Liver (tissue), 3 donors: Measurements from ENCODE around the gene MTHFD1L.

Source experiments
- ATF3 ChIP-seq: IDR thresholded peaks from 2 replicates; pipeline ENCODE4 v1.6.1; 2016; ENCODE audit warnings: antibody characterized with exemption
- CTCF ChIP-seq: fragments of 150-350 bp; IDR thresholded peaks from 2 replicates; pipeline ENCODE4 v1.5.1; 2017; ENCODE audit warnings: improper control_type of control experiment, low read depth, low read length; ENCODE audit not compliant: missing input control
- EGR1 ChIP-seq, 2 donors: IDR thresholded peaks; 2 replicates each; pipeline ENCODE4 v1.6.1; 2016 to 2018; ENCODE audit warnings: antibody characterized with exemption in 2 of 2, low read depth in 2 of 2
- FOXA1 ChIP-seq: IDR thresholded peaks from 2 replicates; pipeline ENCODE4 v1.6.1; 2016; ENCODE audit warnings: antibody characterized with exemption
- GABPA ChIP-seq, 2 donors: IDR thresholded peaks in 1 of 2; conservative IDR thresholded peaks in 1 of 2; 2 replicates each; pipeline ENCODE4 v1.6.1; 2016; ENCODE audit warnings: antibody characterized with exemption in 2 of 2, mild to moderate bottlenecking in 1 of 2, moderate library complexity in 1 of 2
- HNF4A ChIP-seq, 2 donors: conservative IDR thresholded peaks; 2 replicates each; pipeline ENCODE4 v1.6.1; 2016; ENCODE audit warnings: antibody characterized with exemption in 2 of 2, mild to moderate bottlenecking in 2 of 2
- JUND ChIP-seq, 2 donors: IDR thresholded peaks; 2 replicates each; pipeline ENCODE4 v1.6.1; 2016; ENCODE audit warnings: antibody characterized with exemption in 2 of 2
- MAX ChIP-seq: IDR thresholded peaks from 2 replicates; pipeline ENCODE4 v1.6.1; 2016; ENCODE audit warnings: antibody characterized with exemption
- NR2F2 ChIP-seq: IDR thresholded peaks from 2 replicates; pipeline ENCODE4 v1.6.1; 2016; ENCODE audit warnings: antibody characterized with exemption
- RAD21 ChIP-seq, 2 donors: IDR thresholded peaks; 2 replicates each; pipeline ENCODE4 v1.6.1; 2016; ENCODE audit warnings: antibody characterized with exemption in 2 of 2, mild to moderate bottlenecking in 2 of 2
- REST ChIP-seq: IDR thresholded peaks from 2 replicates; pipeline ENCODE4 v1.6.1; 2016; ENCODE audit warnings: antibody characterized with exemption, mild to moderate bottlenecking
- RXRA ChIP-seq, 2 donors: IDR thresholded peaks; 2 replicates each; pipeline ENCODE4 v1.6.1; 2017 to 2018; ENCODE audit warnings: antibody characterized with exemption in 2 of 2, mild to moderate bottlenecking in 1 of 2
- TAF1 ChIP-seq: conservative IDR thresholded peaks from 2 replicates; pipeline ENCODE4 v1.6.1; 2016; ENCODE audit warnings: antibody characterized with exemption, mild to moderate bottlenecking
- YY1 ChIP-seq: IDR thresholded peaks from 2 replicates; pipeline ENCODE4 v1.6.1; 2016; ENCODE audit warnings: antibody characterized with exemption, mild to moderate bottlenecking
- donor health status: healthy.
- donor health status: healthy.

- TF ChIP-seq EGR1 (IDR thresholded peaks at IDR 0.05; ENCODE audit: low read depth in 2 of 2) (no peak), CTCF (no peak), TAF1 (no peak), HNF4A (conservative IDR thresholded peaks at IDR 0.05) (no peak), RXRA (IDR thresholded peaks at IDR 0.05) (no peak), YY1 (no peak), JUND (IDR thresholded peaks at IDR 0.05) (no peak), REST (no peak), RAD21 (IDR thresholded peaks at IDR 0.05) (no peak), GABPA (IDR thresholded peaks at IDR 0.05 in 1 of 2, conservative IDR thresholded peaks at IDR 0.05 in 1 of 2) (no peak), MAX (no peak), NR2F2 (no peak), ATF3 (no peak), FOXA1 (no peak)
Measured at GRCh38 chr6:150928882-150929281, 63.4 kb downstream of the MTHFD1L start.
